ENCODE measurements around the gene MXRA8.

GRCh38 chr1:1344655-1345361 is 13.5 kb downstream of the MXRA8 start:
- TF ChIP-seq, protein P1, sequence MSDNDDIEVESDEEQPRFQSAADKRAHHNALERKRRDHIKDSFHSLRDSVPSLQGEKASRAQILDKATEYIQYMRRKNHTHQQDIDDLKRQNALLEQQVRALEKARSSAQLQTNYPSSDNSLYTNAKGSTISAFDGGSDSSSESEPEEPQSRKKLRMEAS (IDR thresholded peaks at IDR 0.05; ENCODE audit: low read depth, low read length): no peak
- TF ChIP-seq, protein P2, sequence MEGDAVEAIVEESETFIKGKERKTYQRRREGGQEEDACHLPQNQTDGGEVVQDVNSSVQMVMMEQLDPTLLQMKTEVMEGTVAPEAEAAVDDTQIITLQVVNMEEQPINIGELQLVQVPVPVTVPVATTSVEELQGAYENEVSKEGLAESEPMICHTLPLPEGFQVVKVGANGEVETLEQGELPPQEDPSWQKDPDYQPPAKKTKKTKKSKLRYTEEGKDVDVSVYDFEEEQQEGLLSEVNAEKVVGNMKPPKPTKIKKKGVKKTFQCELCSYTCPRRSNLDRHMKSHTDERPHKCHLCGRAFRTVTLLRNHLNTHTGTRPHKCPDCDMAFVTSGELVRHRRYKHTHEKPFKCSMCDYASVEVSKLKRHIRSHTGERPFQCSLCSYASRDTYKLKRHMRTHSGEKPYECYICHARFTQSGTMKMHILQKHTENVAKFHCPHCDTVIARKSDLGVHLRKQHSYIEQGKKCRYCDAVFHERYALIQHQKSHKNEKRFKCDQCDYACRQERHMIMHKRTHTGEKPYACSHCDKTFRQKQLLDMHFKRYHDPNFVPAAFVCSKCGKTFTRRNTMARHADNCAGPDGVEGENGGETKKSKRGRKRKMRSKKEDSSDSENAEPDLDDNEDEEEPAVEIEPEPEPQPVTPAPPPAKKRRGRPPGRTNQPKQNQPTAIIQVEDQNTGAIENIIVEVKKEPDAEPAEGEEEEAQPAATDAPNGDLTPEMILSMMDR (IDR thresholded peaks at IDR 0.05; ENCODE audit: low read depth, low read length): no peak
- no peak for TF ChIP-seq POLR2A (IDR thresholded peaks at IDR 0.05; ENCODE audit: extremely low read depth, insufficient read length)
- TF ChIP-seq MYC (IDR thresholded peaks at IDR 0.05; ENCODE audit: low read depth, low read length): no peak
